HG03280 (cell line): Measurements from ENCODE around the gene ENKD1.
"Not testable (repeated sequence)": the region's sequence is repeated elsewhere in the genome, so short reads cannot be mapped to it uniquely, and the experiment has no call there.

Experiments
- ATAC-seq: cut with Tn5 transposase; IDR thresholded peaks from one replicate; pipeline ENCODE4 v1.9.1; 2021; ENCODE audit warnings: mild to moderate bottlenecking, moderate library complexity; ENCODE audit not compliant: unreplicated experiment

Gene ENKD1

DNA sequence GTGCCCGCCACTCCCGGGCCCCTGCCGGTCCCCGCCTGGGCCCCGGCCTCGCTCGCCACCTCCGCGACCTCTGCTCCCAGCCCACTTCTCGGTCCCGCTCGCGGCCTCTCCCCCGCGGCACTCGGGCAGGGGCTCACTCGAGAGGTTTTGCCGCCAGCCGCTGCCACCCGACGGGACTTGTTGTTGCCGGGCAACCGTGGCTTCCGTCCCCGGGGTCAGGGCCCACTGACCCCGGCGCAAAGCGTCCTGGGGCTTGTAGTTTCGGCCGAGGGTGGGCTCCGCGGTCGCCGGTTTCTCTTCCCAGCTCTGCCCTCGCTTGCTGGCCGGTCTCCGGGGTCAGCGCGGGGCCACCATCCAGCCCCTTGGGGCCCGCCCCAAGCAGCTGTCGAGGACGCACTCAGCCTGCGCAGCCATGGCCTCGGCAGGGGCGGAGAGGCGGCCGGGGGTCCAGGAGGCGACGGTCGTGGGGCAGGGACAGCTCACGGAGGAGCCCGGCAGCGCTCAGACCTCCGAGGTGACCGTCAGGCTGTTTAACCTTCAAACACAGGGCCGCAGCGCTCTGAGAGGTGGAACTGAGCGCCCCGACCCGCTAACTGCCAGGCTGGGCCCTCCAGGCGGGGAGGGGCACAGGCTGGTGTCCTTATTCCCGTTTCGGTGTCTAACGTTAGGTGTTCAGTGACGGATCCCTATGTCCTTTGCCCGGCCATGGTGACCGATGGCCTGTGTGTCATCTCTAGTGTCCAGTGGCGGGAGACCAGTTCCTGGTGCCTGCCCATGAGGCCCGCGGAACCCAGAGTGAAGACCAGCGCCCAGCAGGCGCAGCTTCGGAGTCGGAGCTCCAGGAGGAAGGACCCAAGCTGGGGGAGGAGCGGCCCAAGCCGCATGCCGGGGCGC, at the start of gene ENKD1, which contains the start of gene C16orf86:
TSS of gene ENKD1 (minus strand) at position 192 of the 894 bp plus-strand sequence. CDS start 308 bp downstream, outside the sequence.
TSS of gene C16orf86 (plus strand) at position 256 of the 894 bp plus-strand sequence. CDS start at position 413, 157 bp downstream.
- peak; percentile 58 for ATAC-seq

- ATAC-seq = no peak
These were observed 49.5 kb upstream of the ENKD1 start for GRCh38 chr16:67716097-67716496.

DNA sequence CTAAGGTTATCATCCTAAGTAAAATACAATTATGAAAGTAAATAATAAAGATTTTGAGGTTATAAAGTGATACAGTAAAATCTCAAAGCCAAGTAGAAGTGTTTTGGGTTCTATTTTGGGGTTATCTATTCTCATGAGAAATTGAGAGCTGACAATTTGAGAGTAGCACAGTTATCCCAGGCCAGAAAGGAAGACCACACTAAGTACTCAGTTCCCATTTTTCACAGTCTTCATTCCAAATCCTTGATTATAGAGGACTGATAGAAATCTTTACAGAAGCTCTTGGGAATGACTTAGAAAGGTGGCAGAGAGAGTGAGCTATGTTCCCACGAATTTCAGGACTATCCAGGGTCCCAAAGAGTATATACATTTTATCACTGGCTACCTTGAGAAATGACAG, 48.0 kb upstream of the ENKD1 start:
- ATAC-seq = no peak

GRCh38 chr16:67713647-67714273, 47.2 kb upstream of the ENKD1 start:
- no peak for ATAC-seq

DNA sequence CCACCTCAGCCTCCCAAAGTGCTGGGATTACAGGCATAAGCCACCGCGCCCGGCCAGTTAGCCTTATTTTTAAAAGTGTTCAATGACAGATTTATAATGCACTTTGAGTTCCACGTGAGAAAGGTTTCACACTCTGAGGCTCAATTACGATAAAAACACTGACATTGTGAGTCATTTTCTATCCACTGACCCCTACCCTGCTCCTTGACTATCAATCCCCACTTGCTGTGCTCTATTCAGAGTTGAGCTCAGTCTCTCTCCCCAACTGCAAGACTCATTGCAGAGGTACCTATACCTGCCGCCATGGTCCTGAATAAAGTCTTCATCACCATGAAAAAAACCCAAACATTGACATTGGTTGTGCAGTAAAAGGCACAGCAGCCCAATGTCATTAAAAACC, 44.1 kb upstream of the ENKD1 start:
- ATAC-seq = no peak

DNA sequence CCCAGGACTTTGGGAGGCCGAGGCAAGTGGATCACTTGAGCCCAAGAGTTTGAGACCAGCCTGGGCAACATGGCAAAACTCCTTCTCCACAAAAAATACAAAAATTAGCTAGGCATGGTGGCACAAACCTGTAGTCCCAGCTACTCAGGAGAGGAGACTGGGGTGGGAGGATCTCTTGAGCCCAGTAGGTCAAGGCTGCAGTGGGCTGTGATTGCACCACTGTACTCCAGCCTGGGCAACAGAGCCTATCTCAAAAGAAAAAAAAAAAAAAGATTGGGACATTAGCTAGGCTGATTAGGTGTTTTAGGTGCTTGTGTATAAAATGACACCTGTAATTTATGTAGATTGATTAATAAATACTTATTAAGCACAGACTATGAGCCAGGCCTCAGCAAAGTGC, 42.5 kb upstream of the ENKD1 start:
- ATAC-seq = no peak

DNA sequence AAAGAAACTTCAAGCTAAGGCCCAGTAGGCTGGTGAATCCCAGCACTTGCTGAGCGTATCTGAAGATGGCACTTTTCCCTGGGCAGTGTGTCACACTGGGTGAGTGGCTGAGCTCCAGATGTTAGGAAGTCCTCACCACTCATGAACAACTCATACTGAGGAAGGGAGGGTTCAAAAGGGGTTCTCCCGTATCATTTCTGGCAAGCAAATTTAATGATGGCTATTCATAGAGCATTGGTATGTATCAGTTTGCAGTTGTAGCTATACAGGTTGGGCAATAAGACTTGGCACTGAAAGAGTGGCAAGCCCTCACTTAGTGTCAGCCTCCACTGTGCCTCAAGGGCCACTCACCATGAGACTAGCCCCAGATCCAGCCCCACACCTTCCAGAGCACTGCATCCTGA, 41.8 kb upstream of the ENKD1 start:
- ATAC-seq = no peak

DNA sequence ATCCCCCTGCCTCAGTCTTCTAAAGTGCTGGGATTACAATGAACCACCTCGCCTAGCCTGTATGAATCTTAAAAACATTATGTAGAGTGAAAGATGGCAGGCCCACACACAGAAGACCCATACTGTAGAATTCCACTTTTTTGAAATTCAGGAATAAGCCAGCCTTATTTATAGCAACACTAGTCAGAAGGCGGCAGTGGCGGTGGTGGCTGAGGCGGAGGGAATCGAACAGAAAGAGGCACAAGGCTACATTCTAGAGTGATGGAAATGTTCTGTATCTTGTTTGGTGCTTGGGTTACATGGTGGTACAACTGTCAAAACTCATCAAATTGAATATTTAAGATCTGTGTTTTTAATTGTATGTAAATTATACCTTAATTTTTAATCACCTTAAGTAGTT, 41.2 kb upstream of the ENKD1 start:
- no peak for ATAC-seq

GRCh38 chr16:67707210-67707609, 40.7 kb upstream of the ENKD1 start:
- no peak for ATAC-seq

- no peak for ATAC-seq
These were observed 37.6 kb upstream of the ENKD1 start for GRCh38 chr16:67704110-67704509.

GRCh38 chr16:67703626-67704025, 37.1 kb upstream of the ENKD1 start:
- ATAC-seq = no peak

- ATAC-seq = no peak
These were observed 35.6 kb upstream of the ENKD1 start for GRCh38 chr16:67702130-67702529.

DNA sequence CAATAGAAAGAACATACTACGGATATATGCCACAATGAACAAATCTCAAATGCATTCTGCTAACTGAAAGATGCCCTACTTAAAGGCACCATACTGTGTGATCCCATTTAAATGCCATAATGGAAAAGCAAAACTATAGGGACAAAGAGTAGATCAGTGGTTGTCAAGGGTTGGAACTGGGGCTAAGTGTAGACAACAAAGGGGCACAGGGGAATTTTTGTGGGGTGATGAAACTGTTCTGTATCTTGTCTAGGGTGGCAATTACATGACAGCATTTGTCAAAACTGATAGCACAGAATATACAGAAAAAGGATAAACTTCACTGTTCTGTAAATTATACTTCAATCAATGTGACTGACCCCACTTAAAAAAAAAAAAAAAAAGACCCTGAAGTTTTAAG, 34.9 kb upstream of the ENKD1 start:
- no peak for ATAC-seq

DNA sequence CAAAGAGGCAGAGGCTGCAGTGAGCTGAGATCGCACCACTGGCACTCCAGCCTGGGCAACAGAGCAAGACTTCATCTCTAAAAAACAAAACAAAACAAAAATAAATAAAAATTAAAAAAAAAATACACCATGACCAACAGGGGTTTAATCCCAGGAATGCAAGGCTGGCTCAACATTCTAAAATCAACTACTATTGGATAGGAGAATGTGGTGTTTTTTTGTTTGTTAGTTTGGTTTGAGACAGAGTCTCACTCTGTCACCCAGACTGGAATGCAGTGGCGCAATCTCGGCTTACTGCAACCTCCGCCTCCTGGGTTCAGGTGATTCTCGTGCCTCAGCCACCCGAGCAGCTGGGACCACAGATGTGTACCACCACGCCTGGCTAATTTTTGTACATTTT, 32.7 kb upstream of the ENKD1 start:
- no peak for ATAC-seq

GRCh38 chr16:67697422-67698185, 31.1 kb upstream of the ENKD1 start:
- ATAC-seq = no peak

DNA sequence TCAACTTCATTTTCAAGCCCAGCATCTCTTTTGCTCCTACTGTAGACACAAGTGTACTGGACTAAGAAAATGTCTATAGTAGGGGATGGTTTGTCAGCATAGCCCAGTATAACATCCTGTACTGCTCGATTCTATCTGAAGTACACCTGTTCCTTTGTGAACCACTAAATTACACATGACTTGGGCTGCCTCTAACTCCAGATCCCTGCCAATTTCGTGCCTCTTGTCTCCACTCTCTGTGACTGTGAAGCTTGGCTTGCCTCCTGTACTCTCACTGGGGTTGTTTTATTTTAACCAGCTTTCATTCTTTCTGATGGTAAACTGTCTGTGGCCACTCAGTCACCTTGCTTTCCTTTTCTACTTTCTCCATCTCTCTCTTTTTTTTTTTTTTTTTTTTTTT, 28.1 kb upstream of the ENKD1 start:
- ATAC-seq = no peak

DNA sequence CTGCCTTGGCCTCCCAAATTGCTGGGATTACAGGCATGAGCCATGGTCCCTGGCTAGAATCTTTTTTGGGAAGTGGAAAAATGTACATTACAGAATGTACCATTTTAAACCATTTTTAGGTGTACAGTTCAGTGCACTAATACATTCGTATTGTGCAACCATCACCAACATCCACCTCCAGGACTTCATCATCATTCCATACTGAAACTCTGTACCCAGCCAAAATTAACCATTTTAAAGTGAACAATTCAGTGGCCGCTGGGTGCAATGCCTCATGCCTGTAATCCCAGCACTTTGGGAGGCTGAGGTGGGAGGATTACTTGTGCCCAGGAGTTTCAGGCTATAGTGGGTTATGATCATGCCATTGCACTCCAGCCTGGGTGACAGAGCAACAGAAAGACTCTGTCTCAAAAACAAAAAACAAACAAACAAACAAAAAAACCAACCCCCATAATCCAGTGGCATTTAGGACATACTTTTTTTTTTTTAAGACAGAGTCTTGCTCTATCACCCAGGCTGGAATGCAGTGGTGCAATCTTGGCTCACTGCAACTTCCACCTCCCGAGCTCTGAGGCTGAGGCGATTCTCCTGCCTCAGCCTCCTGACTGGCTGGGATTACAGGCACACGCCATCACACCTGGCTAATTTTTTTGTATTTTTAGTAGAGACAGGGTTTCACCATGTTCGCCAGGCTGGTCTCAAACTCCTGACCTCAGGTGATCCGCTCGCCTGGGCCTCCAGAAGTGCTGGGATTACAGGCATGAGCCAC, 27.2 kb upstream of the ENKD1 start:
- not testable (repeated sequence) for ATAC-seq

DNA sequence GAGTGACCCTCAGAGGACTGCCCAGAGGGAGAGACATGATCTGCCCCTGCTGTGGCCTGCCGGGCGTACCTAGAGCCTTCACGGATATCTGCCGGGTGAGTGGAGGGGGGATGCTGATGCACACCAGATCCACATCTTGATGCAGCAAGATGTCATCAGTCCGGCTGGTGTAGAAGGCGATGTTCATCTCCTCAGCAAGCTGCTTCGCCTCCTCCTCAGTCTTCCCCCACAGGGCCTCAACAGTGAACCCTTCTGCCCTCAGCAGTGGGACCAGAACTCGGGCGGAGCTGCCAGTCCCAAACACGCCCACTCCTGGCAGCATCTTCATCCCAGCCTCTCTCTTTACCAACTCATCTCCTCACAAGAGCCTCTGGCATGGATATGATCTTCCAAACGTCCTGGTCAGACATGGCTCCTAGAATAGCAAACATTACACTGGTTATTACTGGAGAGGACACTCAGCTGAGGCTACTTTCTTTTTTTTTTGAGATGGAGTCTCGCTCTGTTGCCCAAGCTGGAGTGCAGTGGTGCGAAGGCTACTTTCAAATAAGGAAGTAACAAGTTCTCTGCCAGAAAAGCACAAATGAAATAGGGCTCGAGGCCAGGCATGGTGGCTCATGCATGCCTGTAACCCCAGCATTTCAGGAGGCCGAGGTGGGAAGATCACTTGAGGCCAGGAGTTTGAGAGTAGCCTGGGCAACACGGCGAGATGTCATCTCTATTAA, 19.0 kb upstream of the ENKD1 start:
- no peak for ATAC-seq

- no peak for ATAC-seq
These were observed 17.2 kb upstream of the ENKD1 start for GRCh38 chr16:67683767-67684166.
